OCI-LY7 (cell line): ENCODE data around the gene GRK5.

Experiments used
- CTCF ChIP-seq: fragments of 200-600 bp; sonication (generic); conservative IDR thresholded peaks from 2 replicates; pipeline ENCODE4 v1.5.1; 2014; ENCODE audit warnings: mild to moderate bottlenecking, antibody characterized with exemption, low read length, moderate library complexity, mixed read lengths
- EZH2phosphoT487 ChIP-seq: fragments of 200-600 bp; sonication (generic); IDR thresholded peaks from 2 replicates; pipeline ENCODE4 v1.6.1; 2018; ENCODE audit warnings: low read depth, borderline replicate concordance, mild to moderate bottlenecking, mixed run types, antibody characterized with exemption, low read length, moderate library complexity, mixed read lengths

- TF ChIP-seq CTCF (no peak), EZH2phosphoT487 (no peak)
Observed at GRCh38 chr10:119222966-119223386, 15.6 kb downstream of the GRK5 start.
